Upper lobe of right lung (tissue), 1 donor: ENCODE measurements around the gene NUP50. TPM values are rescaled to one million over a fixed set of nuclear protein-coding genes. Genes with fewer than 3 reads are reported as not detected.

Experiments
- ATAC-seq: fragments of 200-7000 bp; cut with Tn5 transposase; one replicate; pipeline ENCODE4 v1.9.1; 2020; ENCODE audit warnings: mild to moderate bottlenecking, moderate library complexity
- DNase-seq: peaks from one replicate; pipeline ENCODE4 v3.0.0-alpha.2; 2020
- H3K27ac ChIP-seq: fragments of 200-600 bp; one replicate; pipeline ENCODE4 v1.8.0; 2022
- H3K27me3 ChIP-seq: fragments of 200-600 bp; one replicate; pipeline ENCODE4 v1.8.0; 2022; ENCODE audit warnings: mild to moderate bottlenecking
- H3K36me3 ChIP-seq: fragments of 200-600 bp; one replicate; pipeline ENCODE4 v1.8.0; 2022
- H3K4me1 ChIP-seq: fragments of 200-600 bp; one replicate; pipeline ENCODE4 v1.8.0; 2022
- H3K4me3 ChIP-seq: fragments of 200-600 bp; one replicate; pipeline ENCODE4 v1.8.0; 2022; ENCODE audit warnings: mild to moderate bottlenecking
- H3K9me3 ChIP-seq: fragments of 200-600 bp; one replicate; pipeline ENCODE4 v1.8.0; 2022
- intact Hi-C: fragments of 100-400 bp; cut with DNase I; formaldehyde crosslinking; loops from one replicate; pipeline ENCODE4 v1.11.0; 2022
- total RNA-seq: library from RNA; stranded (reverse); fragmentation: NEBNext Ultra II Directional; extraction: Animal tissue kit (Norgen Biotek cat#: 25700); gene quantifications from one replicate; pipeline ENCODE4 v1.2.1, GENCODE V29; 2021
- TF ChIP-seq, protein P1 (sequence below): fragments of 200-600 bp; IDR thresholded peaks from one replicate; pipeline ENCODE4 v1.8.0; 2022; ENCODE audit warnings: antibody characterized with exemption
- donor health status: DM: no; HTN: yes; CAD: no; lungs with severe emphysema.

NUP50 gene
- total RNA-seq, 1 donor from 2014 or later = 51.5 TPM

DNA sequence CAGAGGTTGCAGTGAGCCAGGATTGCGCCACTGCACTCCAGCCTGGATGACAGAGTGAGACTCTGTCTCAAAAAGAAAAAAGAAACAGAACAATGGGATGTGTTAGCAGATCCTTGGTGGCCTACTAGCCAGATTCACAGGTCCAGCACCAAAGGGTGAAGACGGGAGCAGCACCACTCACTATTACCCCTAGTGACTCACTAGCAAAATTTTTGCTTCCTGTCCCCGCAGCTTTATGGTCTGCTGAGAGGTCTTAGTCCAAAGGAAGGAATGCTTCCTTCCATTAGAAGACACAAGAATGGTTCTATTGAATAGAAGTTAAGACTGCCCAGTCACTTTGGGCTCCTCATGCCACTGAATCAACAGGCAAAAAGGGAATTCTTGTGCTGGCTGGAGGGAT, 35.9 kb upstream of the NUP50 start:
- no peak for DNase-seq
- H3K9me3 ChIP-seq = no peaks in the 10 kb centered on the region
- H3K4me3 ChIP-seq = no peak overlapping the region
- intact Hi-C loops = no loop called here
- TF ChIP-seq, protein P1, sequence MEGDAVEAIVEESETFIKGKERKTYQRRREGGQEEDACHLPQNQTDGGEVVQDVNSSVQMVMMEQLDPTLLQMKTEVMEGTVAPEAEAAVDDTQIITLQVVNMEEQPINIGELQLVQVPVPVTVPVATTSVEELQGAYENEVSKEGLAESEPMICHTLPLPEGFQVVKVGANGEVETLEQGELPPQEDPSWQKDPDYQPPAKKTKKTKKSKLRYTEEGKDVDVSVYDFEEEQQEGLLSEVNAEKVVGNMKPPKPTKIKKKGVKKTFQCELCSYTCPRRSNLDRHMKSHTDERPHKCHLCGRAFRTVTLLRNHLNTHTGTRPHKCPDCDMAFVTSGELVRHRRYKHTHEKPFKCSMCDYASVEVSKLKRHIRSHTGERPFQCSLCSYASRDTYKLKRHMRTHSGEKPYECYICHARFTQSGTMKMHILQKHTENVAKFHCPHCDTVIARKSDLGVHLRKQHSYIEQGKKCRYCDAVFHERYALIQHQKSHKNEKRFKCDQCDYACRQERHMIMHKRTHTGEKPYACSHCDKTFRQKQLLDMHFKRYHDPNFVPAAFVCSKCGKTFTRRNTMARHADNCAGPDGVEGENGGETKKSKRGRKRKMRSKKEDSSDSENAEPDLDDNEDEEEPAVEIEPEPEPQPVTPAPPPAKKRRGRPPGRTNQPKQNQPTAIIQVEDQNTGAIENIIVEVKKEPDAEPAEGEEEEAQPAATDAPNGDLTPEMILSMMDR = no peak
- H3K27me3 ChIP-seq = no peaks in the 10 kb centered on the region
- no peak for ATAC-seq
- no peaks in the 10 kb centered on the region for H3K36me3 ChIP-seq
- H3K4me1 ChIP-seq = peaks cover 3% of the 10 kb centered on the region
- H3K27ac ChIP-seq = no peak overlapping the region

DNA sequence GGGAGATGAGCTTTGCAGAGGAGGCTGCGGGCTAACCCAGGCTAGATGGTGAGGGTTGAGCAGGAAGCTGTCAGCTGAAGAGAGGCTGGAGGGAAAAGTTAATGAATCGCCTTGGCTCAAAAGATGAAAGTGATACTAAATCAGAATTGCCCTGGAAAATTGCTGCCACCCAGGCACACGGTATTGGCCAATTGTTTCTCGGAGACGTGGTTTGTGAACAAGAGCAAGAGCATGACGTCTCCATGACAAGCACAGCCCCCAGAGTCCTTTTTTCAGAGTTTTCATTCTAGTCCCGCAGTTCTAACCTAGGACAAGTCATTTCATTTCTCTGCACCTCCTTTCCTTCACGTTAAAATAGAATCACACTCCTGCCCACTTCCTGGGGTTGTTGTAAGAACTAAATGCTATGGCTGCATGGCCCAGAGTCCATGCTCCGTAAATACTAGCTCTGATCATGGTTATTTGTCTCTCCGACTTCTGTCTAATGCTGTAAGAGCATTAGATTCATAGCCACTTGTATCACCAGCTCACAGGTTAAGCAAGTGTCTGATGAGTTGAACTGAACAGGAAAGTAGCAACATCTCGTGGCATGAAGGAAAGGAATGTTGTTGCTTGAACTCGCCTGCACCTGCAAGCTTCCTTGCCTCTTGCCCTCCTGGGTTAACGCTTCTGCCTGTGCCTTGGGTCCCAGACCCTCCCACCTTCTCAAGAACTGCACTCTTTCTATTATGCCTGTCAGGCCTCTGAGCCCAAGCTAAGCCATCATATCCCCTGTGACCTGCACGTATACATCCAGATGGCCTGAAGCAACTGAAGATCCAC, 33.8 kb upstream of the NUP50 start:
- Histone ChIP-seq H3K4me3 (no peak overlapping the region), H3K36me3 (peaks cover 10% of the 10 kb centered on the region), H3K27ac (no peak overlapping the region), H3K9me3 (no peaks in the 10 kb centered on the region), H3K4me1 (peaks cover 3% of the 10 kb centered on the region), H3K27me3 (no peaks in the 10 kb centered on the region)
- TF ChIP-seq, protein P1 = no peak
- DNase-seq (no peak), ATAC-seq (no peak)
- intact Hi-C loops = no loop called here

DNA sequence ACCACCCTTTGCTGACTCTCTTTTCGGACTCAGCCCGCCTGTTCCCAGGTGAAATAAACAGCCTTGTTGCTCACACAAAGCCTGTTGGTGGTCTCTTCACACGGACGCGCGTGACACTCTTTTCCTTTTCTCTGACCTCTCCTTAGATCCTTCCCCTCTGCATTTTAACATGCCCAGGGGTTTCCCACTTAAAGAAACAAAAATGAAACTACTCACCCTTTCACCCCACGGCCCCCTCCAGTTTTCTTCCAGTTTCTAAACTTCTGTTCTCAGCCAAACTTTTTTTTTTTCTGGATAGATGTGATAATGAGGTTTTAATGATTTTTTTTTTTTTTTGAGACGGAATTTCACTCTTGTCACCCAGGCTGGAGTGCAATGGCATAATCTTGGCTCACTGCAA, 32.8 kb upstream of the NUP50 start:
- peaks cover 3% of the 10 kb centered on the region for H3K4me1 ChIP-seq
- ATAC-seq = no peak
- peaks cover 13% of the 10 kb centered on the region for H3K36me3 ChIP-seq
- TF ChIP-seq, protein P1 = no peak
- no peaks in the 10 kb centered on the region for H3K9me3 ChIP-seq
- H3K27me3 ChIP-seq = no peaks in the 10 kb centered on the region
- no peak for DNase-seq
- intact Hi-C loops = no loop called here
- H3K4me3 ChIP-seq = no peak overlapping the region
- H3K27ac ChIP-seq = no peak overlapping the region

DNA sequence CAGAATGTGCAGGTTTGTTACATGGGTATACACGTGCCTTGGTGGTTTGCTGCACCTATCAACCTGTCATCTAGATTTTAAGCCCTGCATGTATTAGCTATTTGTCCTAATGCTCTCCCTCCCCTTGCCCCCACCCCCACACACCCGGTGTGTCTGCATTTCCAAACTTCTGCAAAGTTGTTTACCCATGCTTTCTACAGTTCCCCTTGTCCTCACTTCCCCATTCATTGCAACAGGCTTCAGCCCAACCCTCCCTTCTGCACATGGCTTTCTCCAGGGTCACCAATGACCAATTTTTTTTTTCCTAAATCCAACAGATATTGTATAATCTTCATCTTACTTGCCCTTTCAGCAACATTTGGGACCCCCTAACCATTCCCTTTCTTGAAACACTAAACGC, 32.0 kb upstream of the NUP50 start:
- H3K27ac ChIP-seq = no peak overlapping the region
- peaks cover 3% of the 10 kb centered on the region for H3K4me1 ChIP-seq
- peak; percentile 76 for DNase-seq
- no peaks in the 10 kb centered on the region for H3K27me3 ChIP-seq
- H3K4me3 ChIP-seq = no peak overlapping the region
- TF ChIP-seq, protein P1 = no peak
- peak; percentile 96 for ATAC-seq
- H3K36me3 ChIP-seq = peaks cover 13% of the 10 kb centered on the region
- intact Hi-C loops = no loop called here
- no peaks in the 10 kb centered on the region for H3K9me3 ChIP-seq

DNA sequence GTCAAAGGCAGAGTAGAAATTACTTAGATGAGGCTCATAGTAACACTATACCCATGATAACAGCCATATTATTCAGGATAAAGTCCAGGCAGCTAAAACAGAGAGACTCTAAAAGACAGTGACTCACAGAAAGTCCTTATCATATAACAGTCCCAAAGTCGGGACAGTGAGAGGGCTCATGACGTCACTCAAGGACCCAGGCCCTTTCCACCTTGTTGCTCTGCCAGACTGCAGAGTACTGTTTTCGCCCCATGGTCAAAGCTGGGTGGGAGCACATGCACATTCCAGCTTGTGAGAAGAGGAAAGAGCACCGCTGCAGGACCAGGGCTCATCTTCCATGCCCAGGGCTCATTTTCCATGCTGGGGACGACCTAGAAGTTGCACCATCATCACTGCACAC, 29.4 kb upstream of the NUP50 start:
- no peaks in the 10 kb centered on the region for H3K9me3 ChIP-seq
- TF ChIP-seq, protein P1 = no peak
- ATAC-seq = no peak

More for the DNA sequence above, 29.4 kb upstream of the NUP50 start:
- intact Hi-C loops = no loop called here
- Histone ChIP-seq H3K36me3 (peaks cover 13% of the 10 kb centered on the region), H3K4me3 (no peak overlapping the region), H3K27ac (no peak overlapping the region), H3K4me1 (peaks cover 3% of the 10 kb centered on the region), H3K27me3 (no peaks in the 10 kb centered on the region)
- DNase-seq = no peak
